ENCODE results near the gene MDN1. TPM values are rescaled to one million over a fixed set of nuclear protein-coding genes. Genes with fewer than 3 reads are reported as not detected.

Gene MDN1
- total and polyA plus RNA-seq, 4 donors: 10.1 to 37.1 (median 22.8) TPM

DNA sequence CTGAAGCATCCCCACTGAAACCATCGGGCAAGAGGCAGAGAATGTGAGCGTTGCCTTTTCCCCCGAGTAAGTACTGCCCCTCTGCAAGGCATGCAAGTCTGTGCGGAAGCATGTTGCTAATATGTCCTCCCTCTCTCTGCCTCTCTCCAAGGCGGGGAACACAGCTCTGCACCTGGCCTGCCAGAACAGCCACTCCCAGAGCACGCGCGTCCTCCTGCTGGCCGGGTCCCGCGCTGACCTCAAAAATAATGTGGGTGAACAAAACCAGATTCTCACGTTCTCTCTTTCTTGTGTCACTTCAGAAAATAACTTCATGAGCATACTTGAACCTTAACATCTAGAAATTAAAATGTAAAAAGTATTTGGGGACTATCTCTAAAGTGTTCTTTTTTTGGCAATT lies 207.5 kb downstream of the MDN1 start:
- H3K36me3 ChIP-seq (ENCODE audit: control insufficient read depth in 1 of 2, insufficient read depth in 2 of 2, low read length in 1 of 2): peaks cover 0 to 2% of the 10 kb centered on the region in 2 donors
- ATAC-seq (ENCODE audit: low FRiP score) (no peak), DNase-seq (no peak)
- H3K4me3 ChIP-seq (ENCODE audit: low read length in 2 of 2): no peak overlapping the region
- no peaks in the 10 kb centered on the region for H3K4me1 ChIP-seq (ENCODE audit: control insufficient read depth in 1 of 2, insufficient read depth in 2 of 2, low read length in 2 of 2)
- intact Hi-C loops (cut with DNase I): loop anchor here in 1 of 2 donors (5.0 kb wide), 1 partner anchor 240 kb away; no protein-coding TSS in a partner anchor
- 77 to 83% methylated on average over 12 of the region's 12 CpGs for WGBS, 2 donors
- H3K27ac ChIP-seq (ENCODE audit: low read depth in 1 of 2, low read length in 2 of 2): no peak overlapping the region
- no peaks in the 10 kb centered on the region for H3K27me3 ChIP-seq (ENCODE audit: control insufficient read depth in 1 of 2, insufficient read depth in 2 of 2, low read length in 1 of 2)
- H3K9me3 ChIP-seq (ENCODE audit: control insufficient read depth, low read length): no peaks in the 10 kb centered on the region

GRCh38 chr6:89611666-89612065 lies 207.9 kb downstream of the MDN1 start:
- Histone ChIP-seq H3K4me1 (ENCODE audit: control insufficient read depth in 1 of 2, insufficient read depth in 2 of 2, low read length in 2 of 2) (no peaks in the 10 kb centered on the region), H3K27ac (ENCODE audit: low read depth in 1 of 2, low read length in 2 of 2) (no peak overlapping the region), H3K9me3 (ENCODE audit: control insufficient read depth, low read length) (no peaks in the 10 kb centered on the region), H3K4me3 (ENCODE audit: low read length in 2 of 2) (no peak overlapping the region), H3K27me3 (ENCODE audit: control insufficient read depth in 1 of 2, insufficient read depth in 2 of 2, low read length in 1 of 2) (no peaks in the 10 kb centered on the region), H3K36me3 (ENCODE audit: control insufficient read depth in 1 of 2, insufficient read depth in 2 of 2, low read length in 1 of 2) (peaks cover 0 to 2% of the 10 kb centered on the region in 2 donors)
- intact Hi-C loops (cut with DNase I): loop anchor here in 1 of 2 donors (5.0 kb wide), 1 partner anchor 239 kb away; no protein-coding TSS in a partner anchor
- no peak for DNase-seq
- no peak for ATAC-seq (ENCODE audit: low FRiP score)

GRCh38 chr6:89610149-89610642 lies 209.4 kb downstream of the MDN1 start:
- WGBS, 2 donors: 48 to 55% methylated on average over 11 of the region's 11 CpGs
- intact Hi-C loops (cut with DNase I): loop anchor here (1.0 to 5.0 kb wide), 2 partner anchors 178 to 238 kb away; no protein-coding TSS in a partner anchor
- H3K27me3 ChIP-seq (ENCODE audit: control insufficient read depth in 1 of 2, insufficient read depth in 2 of 2, low read length in 1 of 2): no peaks in the 10 kb centered on the region
- ATAC-seq (ENCODE audit: low FRiP score): peak; percentile 75
- H3K4me3 ChIP-seq (ENCODE audit: low read length in 2 of 2): no peak overlapping the region
- no peaks in the 10 kb centered on the region for H3K9me3 ChIP-seq (ENCODE audit: control insufficient read depth, low read length)
- H3K36me3 ChIP-seq (ENCODE audit: control insufficient read depth in 1 of 2, insufficient read depth in 2 of 2, low read length in 1 of 2): peaks cover 0 to 2% of the 10 kb centered on the region in 2 donors
- no peaks in the 10 kb centered on the region for H3K4me1 ChIP-seq (ENCODE audit: control insufficient read depth in 1 of 2, insufficient read depth in 2 of 2, low read length in 2 of 2)
- DNase-seq: peak; percentile 73 to 90
- H3K27ac ChIP-seq (ENCODE audit: low read depth in 1 of 2, low read length in 2 of 2): no peak overlapping the region

- no peaks in the 10 kb centered on the region for H3K36me3 ChIP-seq (ENCODE audit: control insufficient read depth in 1 of 2, insufficient read depth in 2 of 2, low read length in 1 of 2)
- H3K9me3 ChIP-seq (ENCODE audit: control insufficient read depth, low read length): no peaks in the 10 kb centered on the region
- WGBS, 2 donors: 89 to 95% methylated on average over 5 of the region's 5 CpGs
- H3K4me3 ChIP-seq (ENCODE audit: low read length in 2 of 2): no peak overlapping the region
- ATAC-seq (ENCODE audit: low FRiP score): no peak
- no peak for DNase-seq
- H3K4me1 ChIP-seq (ENCODE audit: control insufficient read depth in 1 of 2, insufficient read depth in 2 of 2, low read length in 2 of 2): no peaks in the 10 kb centered on the region
- intact Hi-C loops (cut with DNase I): no loop called here
- no peaks in the 10 kb centered on the region for H3K27me3 ChIP-seq (ENCODE audit: control insufficient read depth in 1 of 2, insufficient read depth in 2 of 2, low read length in 1 of 2)
- no peak overlapping the region for H3K27ac ChIP-seq (ENCODE audit: low read depth in 1 of 2, low read length in 2 of 2)
Observed at GRCh38 chr6:89605861-89606260, 213.7 kb downstream of the MDN1 start.

DNA sequence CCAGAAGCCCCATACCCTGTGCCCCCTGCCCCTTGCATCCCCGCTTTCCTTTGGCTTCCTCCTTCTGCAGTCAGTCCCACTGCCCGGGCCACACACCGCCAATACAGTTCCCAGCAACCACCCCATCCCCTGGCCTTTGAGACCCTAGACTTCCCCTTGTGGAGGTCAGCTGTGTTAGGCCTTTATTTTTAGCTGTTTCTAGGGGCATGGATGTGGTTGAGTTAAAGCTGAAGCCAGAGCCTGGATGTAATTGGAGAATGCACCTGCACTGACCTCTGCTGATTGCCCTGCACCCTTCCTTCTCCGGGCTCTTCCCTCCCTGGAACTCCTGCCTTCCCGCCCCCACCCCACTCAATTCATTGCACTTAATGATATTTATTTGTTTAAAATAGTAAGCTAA lies 214.9 kb downstream of the MDN1 start:
- no peaks in the 10 kb centered on the region for H3K27me3 ChIP-seq (ENCODE audit: control insufficient read depth in 1 of 2, insufficient read depth in 2 of 2, low read length in 1 of 2)
- no peaks in the 10 kb centered on the region for H3K9me3 ChIP-seq (ENCODE audit: control insufficient read depth, low read length)
- no peaks in the 10 kb centered on the region for H3K36me3 ChIP-seq (ENCODE audit: control insufficient read depth in 1 of 2, insufficient read depth in 2 of 2, low read length in 1 of 2)
- no peak overlapping the region for H3K4me3 ChIP-seq (ENCODE audit: low read length in 2 of 2)
- no peak for ATAC-seq (ENCODE audit: low FRiP score)
- 73 to 83% methylated on average over 5 of the region's 5 CpGs for WGBS, 2 donors
- no peak for DNase-seq
- intact Hi-C loops (cut with DNase I): no loop called here
- H3K27ac ChIP-seq (ENCODE audit: low read depth in 1 of 2, low read length in 2 of 2): no peak overlapping the region
- no peaks in the 10 kb centered on the region for H3K4me1 ChIP-seq (ENCODE audit: control insufficient read depth in 1 of 2, insufficient read depth in 2 of 2, low read length in 2 of 2)

- Histone ChIP-seq H3K4me3 (ENCODE audit: low read length in 2 of 2) (no peak overlapping the region), H3K36me3 (ENCODE audit: control insufficient read depth in 1 of 2, insufficient read depth in 2 of 2, low read length in 1 of 2) (no peaks in the 10 kb centered on the region), H3K27me3 (ENCODE audit: control insufficient read depth in 1 of 2, insufficient read depth in 2 of 2, low read length in 1 of 2) (no peaks in the 10 kb centered on the region), H3K27ac (ENCODE audit: low read depth in 1 of 2, low read length in 2 of 2) (no peak overlapping the region), H3K4me1 (ENCODE audit: control insufficient read depth in 1 of 2, insufficient read depth in 2 of 2, low read length in 2 of 2) (no peaks in the 10 kb centered on the region), H3K9me3 (ENCODE audit: control insufficient read depth, low read length) (no peaks in the 10 kb centered on the region)
- WGBS, 2 donors: 91% methylated on average over 6 of the region's 6 CpGs
- ATAC-seq (ENCODE audit: low FRiP score) (no peak), DNase-seq (no peak)
- intact Hi-C loops (cut with DNase I): no loop called here
Observed at GRCh38 chr6:89602166-89602565, 217.4 kb downstream of the MDN1 start.

DNA sequence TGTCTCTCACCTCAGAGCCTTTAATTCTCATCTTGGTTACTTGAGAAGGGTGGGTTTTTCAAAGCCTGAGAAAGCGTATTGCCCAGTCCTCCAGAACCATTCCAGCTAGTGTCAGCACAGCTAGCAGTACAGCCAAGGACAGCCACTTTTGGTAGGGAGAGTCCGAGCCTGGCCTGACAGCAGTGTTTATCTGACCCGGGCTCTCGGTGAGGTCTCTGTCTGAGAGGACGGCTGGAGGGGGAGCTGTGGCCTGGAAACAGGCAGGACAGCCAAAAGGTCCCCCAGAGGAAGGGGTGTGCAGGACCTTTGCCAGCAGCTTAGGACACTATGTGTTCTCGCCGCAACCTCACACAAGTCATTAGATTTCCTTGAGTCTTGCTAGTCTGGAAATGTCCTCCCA lies 219.9 kb downstream of the MDN1 start:
- DNase-seq (no peak), ATAC-seq (ENCODE audit: low FRiP score) (no peak)
- H3K9me3 ChIP-seq (ENCODE audit: control insufficient read depth, low read length): no peaks in the 10 kb centered on the region
- intact Hi-C loops (cut with DNase I): loop anchor here (2.0 to 5.0 kb wide), 2 partner anchors 167 kb away; partner anchors contain the start of gene ANKRD6 (in 2 of the 2)
- 10% methylated on average over 7 of the region's 7 CpGs for WGBS, 2 donors
- H3K4me3 ChIP-seq (ENCODE audit: low read length in 2 of 2): no peak overlapping the region
- no peaks in the 10 kb centered on the region for H3K36me3 ChIP-seq (ENCODE audit: control insufficient read depth in 1 of 2, insufficient read depth in 2 of 2, low read length in 1 of 2)
- H3K27me3 ChIP-seq (ENCODE audit: control insufficient read depth in 1 of 2, insufficient read depth in 2 of 2, low read length in 1 of 2): no peaks in the 10 kb centered on the region
- peak overlapping the region in 1 of 2 donors; percentile 55 for H3K27ac ChIP-seq (ENCODE audit: low read depth in 1 of 2, low read length in 2 of 2)
- H3K4me1 ChIP-seq (ENCODE audit: control insufficient read depth in 1 of 2, insufficient read depth in 2 of 2, low read length in 2 of 2): no peaks in the 10 kb centered on the region

GRCh38 chr6:89597988-89598387 lies 221.6 kb downstream of the MDN1 start:
- Histone ChIP-seq H3K4me3 (ENCODE audit: low read length in 2 of 2) (no peak overlapping the region), H3K27me3 (ENCODE audit: control insufficient read depth in 1 of 2, insufficient read depth in 2 of 2, low read length in 1 of 2) (no peaks in the 10 kb centered on the region), H3K36me3 (ENCODE audit: control insufficient read depth in 1 of 2, insufficient read depth in 2 of 2, low read length in 1 of 2) (no peaks in the 10 kb centered on the region), H3K9me3 (ENCODE audit: control insufficient read depth, low read length) (no peaks in the 10 kb centered on the region), H3K27ac (ENCODE audit: low read depth in 1 of 2, low read length in 2 of 2) (peak overlapping the region in 1 of 2 donors; percentile 16), H3K4me1 (ENCODE audit: control insufficient read depth in 1 of 2, insufficient read depth in 2 of 2, low read length in 2 of 2) (no peaks in the 10 kb centered on the region)
- intact Hi-C loops (cut with DNase I): loop anchor here (2.0 to 5.0 kb wide), 2 partner anchors 165 to 166 kb away; partner anchors contain the start of gene ANKRD6 (in 2 of the 2)
- 15 to 30% methylated on average over 3 of the region's 3 CpGs for WGBS, 2 donors
- ATAC-seq (ENCODE audit: low FRiP score) (no peak), DNase-seq (no peak)

GRCh38 chr6:89597372-89597771 lies 222.2 kb downstream of the MDN1 start:
- Histone ChIP-seq H3K9me3 (ENCODE audit: control insufficient read depth, low read length) (no peaks in the 10 kb centered on the region), H3K4me1 (ENCODE audit: control insufficient read depth in 1 of 2, insufficient read depth in 2 of 2, low read length in 2 of 2) (no peaks in the 10 kb centered on the region), H3K27me3 (ENCODE audit: control insufficient read depth in 1 of 2, insufficient read depth in 2 of 2, low read length in 1 of 2) (no peaks in the 10 kb centered on the region), H3K4me3 (ENCODE audit: low read length in 2 of 2) (no peak overlapping the region), H3K36me3 (ENCODE audit: control insufficient read depth in 1 of 2, insufficient read depth in 2 of 2, low read length in 1 of 2) (no peaks in the 10 kb centered on the region), H3K27ac (ENCODE audit: low read depth in 1 of 2, low read length in 2 of 2) (no peak overlapping the region)
- intact Hi-C loops (cut with DNase I): loop anchor here in 1 of 2 donors (5.0 kb wide), 1 partner anchor 165 kb away; the partner anchor contains the start of gene ANKRD6
- ATAC-seq (ENCODE audit: low FRiP score) (no peak), DNase-seq (no peak)
- WGBS, 2 donors: 44 to 48% methylated on average over 2 of the region's 2 CpGs

Data from aorta (tissue), 5 donors.